Measurements from ENCODE around the gene OSBPL7. TPM values are rescaled to one million over a fixed set of nuclear protein-coding genes. Genes with fewer than 3 reads are reported as not detected.

Gene OSBPL7
- total and polyA plus RNA-seq, 2 of the 8 experiments (the other 6 are each of a cell fraction or from before 2014, with no cell fraction given), result 7.2 to 8.9 TPM

DNA sequence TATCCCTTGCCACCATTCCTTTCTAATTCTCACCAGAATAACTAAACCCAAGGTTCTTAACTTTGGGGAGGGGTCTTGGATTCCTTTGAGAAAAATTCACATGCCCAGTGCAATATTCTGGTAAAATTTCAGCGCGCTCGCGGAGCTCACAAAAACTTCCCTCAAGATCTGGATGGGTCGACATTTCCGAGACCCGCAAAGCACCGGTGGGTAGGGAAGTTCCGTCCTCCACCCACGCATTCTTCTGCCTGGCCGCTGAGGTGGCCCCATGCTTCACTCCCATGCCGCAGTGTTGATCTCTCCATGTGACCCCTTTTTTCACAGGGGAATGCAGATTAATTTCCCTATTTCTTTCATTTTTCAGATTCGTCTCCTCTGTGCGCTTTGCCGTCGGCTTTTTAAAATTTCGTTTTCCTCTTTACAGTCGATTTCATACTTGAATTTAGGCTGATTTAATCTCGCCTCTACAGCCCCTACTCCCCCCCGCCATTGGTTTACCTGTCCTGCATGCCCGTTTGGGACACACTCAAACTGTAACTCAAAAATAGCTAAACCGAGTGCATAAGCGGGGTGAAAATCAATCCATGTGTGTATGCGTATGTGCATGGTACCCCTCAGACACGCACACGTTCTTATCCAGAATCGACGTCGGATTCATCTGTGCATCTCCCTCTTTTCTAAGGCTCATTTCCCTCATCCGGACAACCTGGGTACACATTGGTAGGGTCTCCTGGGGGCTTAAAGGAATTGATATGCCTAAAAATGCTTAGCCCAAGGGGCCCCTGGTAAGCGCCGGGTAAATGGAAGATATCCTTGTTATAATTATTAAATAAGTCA is 30.7 kb upstream of the OSBPL7 start:
- Histone ChIP-seq H3K14ac (ENCODE audit: insufficient read length) (no peak overlapping the region), H3K23ac (ENCODE audit: insufficient read length) (no peak overlapping the region), H2AK5ac (ENCODE audit: low read depth, low read length) (no peak overlapping the region), H3K36me3 (ENCODE audit: control insufficient read depth in 2 of 4, insufficient read depth in 4 of 4, low read length in 3 of 4) (no peaks in the 10 kb centered on the region), H3K9ac (replicated peaks in 1 of 4; ENCODE audit: extremely low read depth in 1 of 4, low read depth in 3 of 4, low read length in 3 of 4) (no peak overlapping the region; a peak in 1 of 7 replicates), H3K4ac (replicated peaks; ENCODE audit: insufficient read length, low read depth, low read length) (no peak overlapping the region), H2BK20ac (ENCODE audit: low read length) (no peak overlapping the region), H3K79me2 (ENCODE audit: control insufficient read depth in 1 of 2, insufficient read depth in 2 of 2, low read length in 2 of 2) (no peaks in the 10 kb centered on the region), H3K9me3 (ENCODE audit: insufficient read depth in 2 of 2, low read depth in 1 of 2, low read length in 1 of 2) (no peaks in the 10 kb centered on the region), H3K56ac (replicated peaks; ENCODE audit: insufficient read length, low read depth, low read length) (no peak overlapping the region), H3K23me2 (ENCODE audit: low read depth, low read length) (peaks cover 20% of the 10 kb centered on the region), H3K4me3 (ENCODE audit: extremely low read depth in 1 of 4, insufficient read depth in 2 of 4, low read depth in 3 of 4, low read length in 4 of 4) (peak overlapping the region; percentile 39 to 67 (median 63); a peak in 7 of 8 replicates), H2BK15ac (ENCODE audit: low read length) (no peak overlapping the region), H3K4me2 (ENCODE audit: insufficient read depth in 1 of 2, low read depth in 2 of 2, low read length in 2 of 2) (peak overlapping the region; percentile 95 to 99), H2BK120ac (replicated peaks; ENCODE audit: low read depth, low read length) (no peak overlapping the region), H2AFZ (ENCODE audit: low read length) (no peak overlapping the region), H4K20me1 (replicated peaks in 1 of 2; ENCODE audit: control insufficient read depth in 1 of 2, insufficient read depth in 2 of 2, low read length in 2 of 2) (peaks cover 3 to 5% of the 10 kb centered on the region in 2 experiments), H2BK12ac (ENCODE audit: low read depth, low read length) (no peak overlapping the region; the same call in 1 of the 2 replicates), H3K27me3 (replicated peaks in 1 of 4; ENCODE audit: control insufficient read depth in 3 of 4, extremely low read depth in 1 of 4, insufficient read depth in 3 of 4, low read length in 3 of 4) (peaks cover 52 to 84% (median 80%) of the 10 kb centered on the region in 4 experiments), H3K79me1 (ENCODE audit: low read depth, low read length) (no peaks in the 10 kb centered on the region), H3K4me1 (replicated peaks in 1 of 4; ENCODE audit: control insufficient read depth in 3 of 4, insufficient read depth in 4 of 4, low read length in 3 of 4) (peaks cover 4 to 20% (median 10%) of the 10 kb centered on the region in 4 experiments), H2BK5ac (ENCODE audit: low read depth, low read length) (no peak overlapping the region), H4K5ac (ENCODE audit: insufficient read length, low read depth, low read length) (no peak overlapping the region), H4K8ac (ENCODE audit: extremely low read depth, insufficient read depth, low read length) (no peak overlapping the region; the same call in 1 of the 2 replicates), H4K91ac (replicated peaks; ENCODE audit: insufficient read length, low read length) (no peak overlapping the region), H3K18ac (ENCODE audit: extremely low read depth, low read length) (peak overlapping the region; percentile 29; the same call in 1 of the 2 replicates), H3K27ac (ENCODE audit: low read depth, low read length) (no peak overlapping the region)
- FAIRE-seq (no peak), DNase-seq (ENCODE audit: low read depth in 1 of 2, low spot score in 2 of 2) (no peak)
- ChIA-PET CTCF (ENCODE audit: partially characterized antibody) (interaction anchor here (15.3 to 33.0 kb wide), 5 partner anchors 4 to 97 kb away, joined by 246 to 1206 read pairs (median 373); partner anchors contain the start of genes PNPO, PRR15L, SCRN2 and SP2), POLR2A (ENCODE audit: partially characterized antibody) (interaction anchor here (1.2 to 12.4 kb wide), 4 partner anchors 11 to 39 kb away, joined by 4 to 134 read pairs (median 4); partner anchors contain the start of gene SP2)
- TF ChIP-seq CHD1 (IDR thresholded peaks at IDR 0.05; ENCODE audit: low read depth, low read length) (no peak), RNF2 (IDR thresholded peaks at IDR 0.05; ENCODE audit: borderline replicate concordance, low read depth, low read length, missing control alignments, poor library complexity, severe bottlenecking) (peak; percentile 66), EGR1 (IDR thresholded peaks at IDR 0.05; ENCODE audit: borderline replicate concordance, low read depth, low read length) (peak; percentile 94), SUZ12 (IDR thresholded peaks at IDR 0.05; ENCODE audit: low read length) (peak; percentile 79; the same call in 1 of the 2 replicates), EZH2 (IDR thresholded peaks at IDR 0.05; ENCODE audit: low read depth, low read length, severe bottlenecking) (peak; percentile 63), GTF2F1 (IDR thresholded peaks at IDR 0.05; ENCODE audit: borderline replicate concordance, low read depth, low read length) (no peak)
- 25% methylated on average over 32 of the region's 32 CpGs; no CpG with 5 or more reads in 1 of the 2 experiments for WGBS, 2 experiments (ENCODE audit: extremely low coverage in 1 of 2, insufficient coverage in 1 of 2, insufficient read length in 1 of 2, insufficient replicate concordance in 2 of 2, low coverage in 1 of 2, low lambda C conversion rate in 2 of 2, missing lambda C conversion rate in 1 of 2)
